GM12872 (cell line): ENCODE data around the gene ZNF124.

Experiments used
- CTCF ChIP-seq: IDR thresholded peaks from 3 replicates; pipeline ENCODE4 v1.5.1; 2011; ENCODE audit warnings: low read depth, mild to moderate bottlenecking, low read length, moderate library complexity; ENCODE audit not compliant: insufficient read depth

ZNF124 gene

GRCh38 chr1:247119600-247120407, 52.0 kb downstream of the ZNF124 start:
- TF ChIP-seq CTCF: no peak

DNA sequence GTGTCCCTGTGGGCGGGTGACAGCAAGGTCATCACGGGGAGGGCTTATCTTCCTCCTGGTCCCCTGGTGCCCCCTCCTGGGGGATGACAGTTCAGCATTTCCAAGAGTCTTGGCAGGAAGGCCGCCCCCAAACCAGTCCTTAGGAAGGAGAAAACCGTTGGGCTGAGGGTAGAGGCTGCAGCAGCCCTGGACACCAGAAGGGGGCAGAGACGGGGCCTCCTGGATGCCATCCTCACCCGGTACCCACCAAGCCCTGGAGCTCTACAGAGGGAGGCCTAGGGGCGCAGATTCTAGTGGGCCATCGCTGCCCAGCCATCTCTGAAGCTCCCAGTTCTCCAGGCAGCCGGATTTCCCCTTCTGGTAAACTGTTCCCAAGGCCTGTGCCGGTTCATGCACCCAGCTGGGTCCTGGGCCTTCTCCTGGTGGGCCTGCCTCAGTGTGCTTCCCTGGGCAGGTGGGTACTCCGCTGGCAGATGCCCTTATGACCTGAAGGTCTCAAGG, 52.8 kb downstream of the ZNF124 start:
- TF ChIP-seq CTCF: peak; percentile 40; the same call in 2 of the 3 replicates

DNA sequence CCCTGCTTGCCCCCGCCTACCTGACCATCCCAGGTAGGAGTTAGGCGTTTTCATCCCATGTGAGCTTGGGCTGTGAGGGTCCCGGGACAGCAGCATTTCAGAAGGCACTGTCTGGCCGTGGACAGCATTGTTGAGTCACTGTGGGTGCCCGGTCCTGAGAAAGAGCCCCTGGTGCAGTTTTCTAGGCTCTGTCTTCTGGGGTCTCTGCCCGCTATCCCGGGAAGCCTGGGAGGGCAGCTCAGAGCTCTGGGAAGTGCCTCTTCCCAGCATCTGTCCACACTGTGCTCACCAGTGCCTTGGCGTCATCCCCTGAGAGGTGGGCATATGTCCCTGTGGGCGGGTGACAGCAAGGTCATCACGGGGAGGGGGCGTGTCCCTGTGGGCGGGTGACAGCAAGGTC, 56.3 kb downstream of the ZNF124 start:
- TF ChIP-seq CTCF: no peak

GRCh38 chr1:247115141-247115510, 56.7 kb downstream of the ZNF124 start:
- no peak for TF ChIP-seq CTCF

DNA sequence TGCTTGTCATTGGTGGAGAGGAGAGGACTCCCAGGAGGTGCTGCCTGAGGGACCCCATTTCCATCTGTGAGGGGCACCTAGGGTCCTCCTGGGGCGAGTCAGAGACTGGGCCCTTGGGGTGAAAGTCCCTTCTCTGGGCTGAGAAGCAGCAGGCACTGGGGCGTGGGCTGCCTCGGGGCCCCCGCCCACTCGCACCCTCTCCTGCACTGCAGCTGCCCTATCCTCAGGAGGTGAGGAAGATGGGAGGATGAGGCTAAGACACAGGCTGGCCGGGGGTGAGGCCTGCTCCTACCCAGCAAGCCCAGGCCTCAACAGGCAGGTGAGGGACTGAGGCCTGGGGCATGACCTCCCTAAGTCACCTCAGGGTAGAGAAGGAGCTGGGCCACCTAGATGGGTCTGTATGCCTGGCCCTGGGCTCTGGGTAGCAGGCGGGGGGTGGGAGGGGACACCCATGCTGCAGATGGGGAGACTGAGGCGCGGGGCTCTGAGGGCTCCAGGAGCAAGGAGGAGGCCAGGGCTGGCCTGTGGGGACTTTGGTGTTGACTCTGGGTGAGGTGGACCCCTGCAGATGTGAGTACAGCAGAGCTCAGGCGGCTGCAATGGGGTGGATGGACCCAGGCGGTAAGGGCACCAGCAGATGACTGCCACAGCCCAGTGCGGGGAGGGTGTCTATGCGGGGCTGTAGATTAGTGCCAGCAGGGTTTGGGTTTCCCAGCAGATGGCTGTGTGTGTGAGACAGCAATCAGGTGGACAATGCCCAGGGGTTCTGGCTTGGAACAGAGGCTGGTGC, 57.3 kb downstream of the ZNF124 start:
- TF ChIP-seq CTCF: no peak

- no peak for TF ChIP-seq CTCF
These were observed 58.0 kb downstream of the ZNF124 start for GRCh38 chr1:247113733-247114271.

DNA sequence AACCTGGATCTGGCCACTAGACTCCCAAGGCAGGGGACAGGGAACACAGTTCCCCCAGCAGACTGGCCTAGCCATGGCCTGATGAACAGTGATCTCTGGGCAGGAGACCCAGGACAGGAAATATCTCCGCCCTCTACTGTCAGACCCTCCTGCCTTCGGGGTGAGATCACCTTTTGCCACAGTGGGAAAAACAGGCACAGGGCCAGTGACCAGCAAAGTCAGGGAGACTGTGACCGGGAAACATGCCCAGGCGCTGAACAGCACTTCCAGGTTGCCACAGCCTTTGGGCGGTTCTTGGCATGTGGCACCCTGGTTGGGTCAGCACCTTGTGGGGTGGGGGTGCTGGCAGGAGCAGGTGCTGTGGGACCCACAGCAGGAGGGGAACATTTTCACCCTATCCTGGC, 58.7 kb downstream of the ZNF124 start:
- no peak for TF ChIP-seq CTCF
